HG02588 (cell line): ENCODE measurements around the gene C3.
"Not testable (repeated sequence)": the region's sequence is repeated elsewhere in the genome, so short reads cannot be mapped to it uniquely, and the experiment has no call there.

Experiments
- ATAC-seq: cut with Tn5 transposase; IDR thresholded peaks from one replicate; pipeline ENCODE4 v1.9.1; 2021; ENCODE audit warnings: mild to moderate bottlenecking, moderate library complexity; ENCODE audit not compliant: unreplicated experiment

Gene C3

DNA sequence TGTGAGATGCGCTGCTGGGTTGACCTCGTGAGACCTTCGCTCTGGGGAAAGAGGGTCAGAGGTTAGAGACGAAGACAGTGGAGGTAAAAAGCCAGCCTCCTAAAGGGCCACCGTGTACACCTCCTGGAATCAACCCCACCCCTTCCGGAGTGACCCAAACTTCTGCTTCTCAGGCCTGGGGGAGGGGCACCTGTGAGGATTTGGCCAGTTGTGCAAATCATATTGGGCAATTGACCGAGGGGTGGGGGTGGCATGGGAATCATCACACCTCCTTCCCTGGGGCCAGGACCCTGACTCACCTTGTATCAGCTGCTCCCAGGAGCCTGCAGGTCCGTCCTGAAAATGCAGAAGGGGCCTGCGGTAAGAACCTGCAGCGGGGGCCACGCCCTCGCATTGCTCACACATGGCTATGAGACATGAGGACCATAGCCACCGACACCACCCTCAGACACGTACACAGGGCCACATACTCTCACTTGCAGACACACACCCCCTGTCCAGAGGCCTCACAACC, 53.3 kb downstream of the C3 start:
- ATAC-seq, result no peak

DNA sequence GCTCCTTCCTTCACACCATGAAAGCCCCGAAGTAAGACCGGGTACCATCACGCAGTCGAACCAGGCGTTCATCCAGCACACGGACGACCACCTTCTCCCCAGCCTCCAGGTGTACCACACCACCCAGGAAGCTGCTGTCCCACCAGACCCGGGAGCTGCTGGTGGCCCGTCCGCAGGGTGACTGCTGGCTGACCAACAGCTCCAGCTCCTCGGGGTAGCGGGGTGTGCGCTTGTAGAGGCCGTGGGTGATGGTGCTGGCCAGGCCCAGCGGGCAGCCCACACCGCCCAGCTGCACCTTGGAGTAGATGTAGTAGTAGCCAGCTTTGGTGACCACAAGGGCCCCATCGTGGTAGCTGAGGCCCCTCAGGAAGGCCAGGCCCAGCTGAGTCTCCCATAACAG, 55.5 kb downstream of the C3 start:
- ATAC-seq, result no peak

DNA sequence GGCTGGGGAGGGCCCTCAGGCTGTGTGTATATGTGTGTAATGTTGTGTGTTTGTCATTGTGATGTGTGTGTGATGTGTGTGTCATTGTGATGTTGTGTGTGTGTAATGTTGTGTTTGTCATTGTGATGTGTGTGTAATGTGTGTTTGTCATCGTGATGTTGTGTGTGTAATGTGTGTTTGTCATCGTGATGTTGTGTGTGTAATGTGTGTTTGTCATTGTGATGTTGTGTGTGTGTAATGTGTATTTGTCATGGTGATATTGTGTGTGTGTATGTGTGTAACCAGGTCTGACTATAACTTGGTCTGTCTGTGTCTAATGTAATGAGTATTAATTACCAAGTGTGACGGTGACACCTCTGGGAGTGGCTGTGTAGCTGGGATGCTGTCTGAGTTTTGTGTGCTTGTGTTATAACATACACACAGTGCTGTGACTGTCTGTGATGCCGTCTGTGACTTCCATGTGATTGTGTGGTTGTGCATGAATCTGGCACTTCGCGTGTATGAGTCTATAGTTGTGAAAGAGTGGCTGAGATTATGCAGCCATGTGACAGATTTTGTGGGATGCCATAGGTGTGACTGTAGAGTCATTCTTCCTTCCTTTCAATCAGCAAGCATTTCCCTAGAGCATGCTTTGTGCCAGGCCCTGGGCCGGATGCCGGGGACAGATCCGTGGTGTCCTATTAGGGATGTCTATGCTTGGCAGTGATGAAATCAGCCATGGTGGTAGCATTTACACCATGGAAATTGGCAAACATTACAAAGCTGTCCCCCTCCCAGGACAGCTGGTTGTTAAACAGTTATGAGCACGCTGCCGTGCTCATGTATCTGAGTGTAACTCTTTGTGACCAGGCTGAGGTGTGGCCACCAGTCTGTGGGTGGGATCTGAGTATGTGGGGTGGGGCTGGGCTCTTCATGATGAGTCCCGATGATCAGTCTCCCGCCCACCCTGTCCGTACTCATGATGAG, 56.9 kb downstream of the C3 start:
- no peak for ATAC-seq

DNA sequence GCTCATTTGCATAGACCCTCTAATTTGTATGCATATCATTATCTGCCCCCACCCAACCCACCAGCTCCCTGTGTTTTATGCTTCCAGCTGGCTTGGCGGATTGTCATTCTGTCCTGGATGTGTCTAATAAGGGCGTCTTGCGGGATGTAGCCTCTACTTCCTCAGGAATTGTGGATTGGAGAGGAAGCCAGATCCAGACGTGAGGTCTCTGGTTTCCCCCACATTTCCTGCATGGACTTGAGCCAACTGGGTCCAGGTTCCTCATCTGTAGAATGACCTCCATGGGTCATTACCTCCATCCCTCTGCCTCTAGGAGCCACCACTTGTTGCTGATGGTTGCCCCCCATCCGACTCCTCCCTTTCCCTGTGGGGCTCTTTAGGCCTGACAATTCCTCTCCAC, 57.7 kb downstream of the C3 start:
- no peak for ATAC-seq

DNA sequence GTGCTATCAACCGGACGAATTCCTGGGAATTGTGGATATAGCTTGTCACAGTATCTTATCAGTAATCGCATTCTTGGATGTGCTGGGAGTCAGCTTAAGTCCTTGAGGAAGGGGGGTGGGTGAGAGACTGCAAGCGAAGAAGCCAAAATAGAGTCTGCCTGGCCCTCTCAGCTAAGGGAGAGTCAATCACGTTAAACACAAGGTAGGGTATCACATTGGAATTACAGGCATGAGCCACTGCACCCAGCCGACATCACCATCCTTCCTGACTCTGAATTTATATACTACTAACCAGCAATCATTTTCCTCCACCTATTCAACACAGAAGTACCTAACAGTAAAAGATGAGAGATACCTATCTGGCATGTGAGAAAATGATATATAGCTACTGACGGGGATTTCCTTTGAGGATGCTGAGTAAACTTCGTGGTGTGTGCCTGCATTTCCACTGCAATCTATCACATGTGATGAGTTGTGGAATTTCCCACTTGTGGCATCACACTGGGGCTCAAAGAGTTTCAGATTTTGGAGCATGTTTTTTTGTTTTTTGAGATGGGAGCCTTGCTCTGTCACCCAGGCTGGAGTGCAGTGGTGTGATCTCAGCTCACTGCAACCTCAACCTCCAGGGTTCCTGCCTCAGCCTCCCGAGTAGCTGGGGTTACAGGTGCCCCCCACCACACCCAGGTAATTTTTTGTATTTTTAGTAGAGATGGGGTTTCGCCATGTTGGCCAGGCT, 58.8 kb downstream of the C3 start:
- not testable (repeated sequence) for ATAC-seq

DNA sequence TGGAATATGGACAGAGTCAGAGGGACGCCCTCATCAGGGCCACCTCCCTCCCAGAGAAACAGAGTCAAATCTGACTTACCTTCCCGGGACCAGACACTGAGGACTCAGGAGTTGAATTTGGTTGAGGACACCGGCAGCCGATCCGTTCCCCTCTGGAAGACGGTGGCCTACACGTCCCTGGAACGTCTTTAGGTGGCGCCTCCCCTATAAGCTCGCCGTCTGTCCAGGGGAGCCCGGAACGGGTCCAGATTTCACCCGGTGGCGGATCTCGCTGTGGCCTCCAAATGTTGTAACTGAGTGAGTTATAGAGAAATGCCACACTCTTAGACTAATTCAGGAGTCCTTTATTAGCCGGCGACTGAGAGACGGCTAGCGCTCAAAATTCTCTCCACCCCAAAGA, 59.5 kb downstream of the C3 start:
- no peak for ATAC-seq

DNA sequence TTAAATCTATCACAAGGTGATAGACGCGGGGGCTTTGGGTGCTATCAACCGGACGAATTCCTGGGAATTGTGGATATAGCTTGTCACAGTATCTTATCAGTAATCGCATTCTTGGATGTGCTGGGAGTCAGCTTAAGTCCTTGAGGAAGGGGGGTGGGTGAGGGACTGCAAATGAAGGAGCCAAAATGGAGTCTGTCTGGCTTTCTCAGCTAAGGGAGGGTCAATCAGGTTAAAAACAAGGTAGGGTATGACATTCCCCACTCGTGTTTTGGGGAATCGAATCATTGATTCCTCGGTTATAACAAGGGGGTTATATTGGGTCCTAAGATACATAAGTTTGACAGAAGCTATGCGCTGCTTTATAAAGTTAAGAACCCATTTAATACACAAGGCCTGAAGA, 64.1 kb downstream of the C3 start:
- ATAC-seq, result not testable (repeated sequence)

DNA sequence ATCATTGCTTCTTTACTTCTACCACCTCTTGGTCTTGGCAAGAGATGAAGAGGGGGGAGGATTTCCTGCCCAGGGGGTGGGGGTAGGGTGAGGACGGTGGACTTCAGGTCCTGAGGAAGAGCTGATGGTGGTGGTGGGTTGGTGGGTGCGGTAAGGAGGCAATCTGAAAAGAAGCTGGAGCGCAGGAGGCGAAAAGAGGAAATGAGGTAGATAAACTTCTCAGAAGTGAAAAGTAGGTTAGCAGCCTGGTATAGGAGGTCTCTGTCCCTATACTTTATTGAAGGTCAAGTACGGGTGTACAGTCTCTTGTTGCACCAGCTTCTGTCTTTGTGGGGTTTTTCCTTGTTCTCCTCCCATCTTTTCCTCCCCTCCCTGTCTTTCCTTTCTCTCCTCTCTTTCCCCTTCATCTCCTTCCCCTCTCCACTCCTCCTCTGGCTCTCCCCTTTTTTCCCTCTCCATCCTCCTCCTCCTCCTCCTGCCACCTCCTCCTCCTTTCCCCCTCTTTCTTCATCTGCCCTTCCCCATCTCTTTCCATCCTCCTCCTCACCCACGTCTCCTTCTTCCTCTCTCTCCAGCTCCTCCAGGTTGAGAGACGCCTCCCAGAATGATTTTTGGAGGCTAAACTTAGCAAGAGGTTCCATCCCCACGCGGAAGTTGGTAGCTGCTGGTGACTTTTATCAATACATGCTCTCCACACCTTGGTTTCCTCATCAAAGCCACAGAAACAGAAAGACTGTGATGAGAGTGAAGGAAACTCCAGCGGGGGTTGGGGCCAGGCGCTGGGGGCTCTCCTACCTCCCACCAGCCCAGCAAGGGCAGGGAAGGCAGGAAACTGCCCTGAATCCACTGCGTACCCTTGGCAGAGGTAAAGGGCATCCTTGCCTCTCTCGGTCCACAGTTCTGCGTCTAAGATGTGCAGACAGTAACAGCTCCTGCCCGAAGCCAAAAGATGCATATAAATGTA, 65.8 kb downstream of the C3 start:
- ATAC-seq, result no peak

DNA sequence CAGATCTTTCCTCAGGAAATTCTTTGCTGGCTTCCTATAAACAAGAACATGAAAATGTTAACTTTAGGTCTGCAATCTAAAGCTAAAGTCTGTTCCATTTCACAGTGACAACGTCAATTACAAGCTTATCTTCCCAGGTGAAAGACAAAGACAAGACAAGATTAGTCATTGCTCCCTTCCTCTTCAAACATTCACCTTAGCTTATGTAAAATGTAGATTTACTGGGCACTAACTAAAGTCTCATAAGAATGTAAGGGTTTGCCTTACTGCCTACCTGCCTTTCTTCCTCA, 67.7 kb downstream of the C3 start:
- no peak for ATAC-seq

DNA sequence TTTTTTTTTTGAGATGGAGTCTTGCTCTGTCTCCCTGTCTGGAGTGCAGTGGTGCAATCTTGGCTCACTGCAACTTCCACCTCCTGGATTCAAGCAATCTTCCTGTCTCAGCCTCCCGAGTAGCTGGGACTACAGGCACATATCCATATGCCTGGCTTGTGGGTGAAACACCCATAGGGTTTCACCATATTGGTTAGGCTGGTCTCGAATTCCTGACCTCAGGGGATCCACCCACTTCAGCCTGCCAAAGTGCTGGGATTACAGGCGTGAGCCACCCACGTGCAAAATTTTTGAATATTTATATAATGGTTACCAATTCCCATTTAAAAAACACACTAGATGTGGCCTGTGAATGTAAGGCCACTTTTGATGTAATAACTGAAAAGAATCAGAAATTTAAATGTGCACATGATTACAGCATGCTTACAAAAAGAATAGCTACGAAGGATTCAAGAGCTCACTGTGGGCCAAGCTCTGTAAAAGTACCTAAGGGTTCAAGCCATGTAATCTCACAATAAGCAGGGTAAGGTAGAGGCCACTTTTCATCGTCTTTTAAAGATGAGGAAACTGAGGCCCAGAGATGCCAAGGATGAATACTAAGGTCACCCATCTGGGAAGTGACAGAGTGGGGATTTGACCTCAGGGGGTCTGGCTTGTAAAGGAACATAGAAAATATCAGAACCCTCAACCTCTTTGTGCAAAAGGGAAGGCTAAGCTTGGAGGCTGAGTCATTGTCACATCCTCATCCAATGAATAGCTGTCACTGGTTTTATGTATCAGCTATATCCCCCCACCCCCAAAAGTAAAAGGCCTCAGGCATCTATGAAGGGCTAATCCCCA, 68.3 kb downstream of the C3 start:
- ATAC-seq, result no peak

DNA sequence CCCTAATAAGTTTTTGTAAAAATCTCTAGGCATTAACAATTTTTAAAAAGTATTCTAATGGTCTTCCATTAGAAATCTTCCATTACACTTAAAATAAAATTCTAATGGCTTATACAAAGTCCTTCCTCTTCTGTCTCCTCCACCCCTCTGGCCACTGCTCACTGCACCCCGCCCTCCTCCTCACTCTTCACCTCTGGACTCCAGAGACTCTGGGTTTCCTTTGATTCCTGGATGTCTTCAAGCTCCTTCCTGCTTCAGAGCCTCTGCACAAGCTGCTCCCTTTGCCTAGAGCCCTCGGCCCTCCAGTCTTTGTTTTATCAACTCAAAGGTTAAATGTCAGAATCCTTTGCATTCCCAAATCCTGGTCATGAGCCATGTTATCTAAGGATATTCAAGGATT, 71.3 kb downstream of the C3 start:
- no peak for ATAC-seq

DNA sequence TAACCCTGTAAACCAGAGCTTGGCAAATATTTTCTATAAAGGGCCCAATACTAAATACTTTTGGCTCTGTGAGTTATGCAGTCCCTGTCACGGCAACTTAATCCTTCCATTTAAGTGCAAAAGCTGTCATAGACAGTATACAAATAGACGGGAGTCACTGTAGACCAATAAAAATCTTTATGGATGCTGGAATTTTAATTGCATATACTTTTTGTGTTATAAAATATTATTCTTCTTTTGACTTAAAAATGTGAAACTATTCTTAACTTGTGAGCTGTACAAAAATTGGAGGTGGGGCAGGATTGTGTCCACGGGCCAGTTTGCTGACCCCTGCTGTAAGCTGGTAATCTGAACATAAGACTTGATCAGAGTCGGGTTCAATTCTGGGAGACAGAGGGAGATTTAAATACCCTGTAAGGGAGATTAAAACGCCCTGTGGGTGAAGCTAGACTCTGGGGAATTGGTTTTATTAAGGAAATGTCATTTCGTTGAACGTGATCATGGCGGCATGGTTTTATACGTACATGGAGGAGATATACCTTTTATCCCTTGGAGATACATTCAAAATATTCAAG, 72.2 kb downstream of the C3 start:
- no peak for ATAC-seq

DNA sequence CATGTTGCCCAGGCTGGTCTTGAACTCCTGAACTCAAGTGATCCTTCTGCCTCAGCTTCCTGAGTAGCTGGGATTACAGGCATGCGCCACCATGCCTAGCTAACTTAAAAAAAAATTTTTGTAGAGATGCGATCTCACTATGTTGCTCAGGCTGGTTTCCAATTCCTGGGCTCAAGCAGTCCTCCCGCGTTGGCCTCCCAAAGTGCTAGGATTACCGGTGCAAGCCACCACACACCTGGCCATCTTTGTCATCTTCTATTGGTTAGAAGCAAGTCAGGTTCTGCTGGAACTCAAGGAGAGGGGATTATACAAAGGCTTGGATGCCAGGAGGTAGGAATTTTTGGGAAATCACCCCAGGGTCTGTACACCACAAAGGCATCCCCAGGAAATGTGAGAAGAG, 75.7 kb downstream of the C3 start:
- ATAC-seq, result no peak

DNA sequence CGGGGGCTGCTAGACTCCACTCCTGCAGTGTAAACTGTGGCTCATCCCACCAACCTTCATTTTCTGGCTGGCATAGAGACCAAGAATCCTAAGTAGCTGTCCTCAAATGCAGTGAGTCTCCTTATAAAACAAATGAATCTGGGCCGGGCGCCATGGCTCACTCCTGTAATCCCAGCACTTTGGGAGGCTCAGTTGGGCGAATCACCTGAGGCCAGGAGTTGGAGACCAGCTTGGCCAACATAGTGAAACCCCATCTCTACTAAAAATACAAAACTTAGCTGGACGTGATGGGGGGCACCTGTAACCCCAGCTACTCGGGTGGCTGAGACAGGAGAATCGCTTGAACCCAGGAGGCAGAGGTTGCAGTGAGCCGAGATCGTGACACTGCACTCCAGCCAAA, 80.1 kb downstream of the C3 start:
- not testable (repeated sequence) for ATAC-seq

DNA sequence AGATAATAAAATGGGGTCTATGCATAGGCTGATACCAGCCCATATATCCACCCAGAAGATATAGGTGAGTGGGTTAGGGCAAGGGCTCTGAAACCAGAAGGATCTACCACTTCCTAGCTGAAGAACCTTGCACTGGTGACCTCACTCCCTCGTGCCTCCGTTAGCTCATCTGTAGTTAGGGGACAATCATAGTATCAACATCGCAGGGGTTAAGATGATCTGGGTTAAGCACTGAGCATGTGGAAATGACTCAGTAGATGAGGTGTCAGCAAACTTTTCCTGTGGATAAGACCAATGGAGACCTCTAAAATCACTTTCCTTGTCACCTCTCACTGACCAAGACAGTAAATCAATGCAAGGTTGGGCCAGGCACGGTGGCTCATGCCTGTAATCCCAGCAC, 81.0 kb downstream of the C3 start:
- no peak for ATAC-seq

DNA sequence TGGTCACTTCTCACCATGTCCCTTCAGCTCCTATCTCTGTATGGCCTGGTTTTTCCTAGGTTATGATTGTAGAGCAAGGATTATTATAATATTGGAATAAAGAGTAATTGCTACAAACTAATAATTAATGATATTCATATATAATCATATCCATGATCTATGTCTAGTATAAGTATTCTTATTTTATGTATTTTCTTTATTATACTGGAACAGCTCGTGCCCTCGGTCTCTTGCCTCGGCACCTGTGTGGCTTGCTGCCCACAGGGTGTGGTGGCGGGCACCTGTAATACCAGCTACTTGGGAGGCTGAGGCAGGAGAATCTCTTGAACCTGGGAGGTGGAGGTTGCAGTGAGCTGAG, 87.0 kb downstream of the C3 start:
- ATAC-seq, result not testable (repeated sequence)

DNA sequence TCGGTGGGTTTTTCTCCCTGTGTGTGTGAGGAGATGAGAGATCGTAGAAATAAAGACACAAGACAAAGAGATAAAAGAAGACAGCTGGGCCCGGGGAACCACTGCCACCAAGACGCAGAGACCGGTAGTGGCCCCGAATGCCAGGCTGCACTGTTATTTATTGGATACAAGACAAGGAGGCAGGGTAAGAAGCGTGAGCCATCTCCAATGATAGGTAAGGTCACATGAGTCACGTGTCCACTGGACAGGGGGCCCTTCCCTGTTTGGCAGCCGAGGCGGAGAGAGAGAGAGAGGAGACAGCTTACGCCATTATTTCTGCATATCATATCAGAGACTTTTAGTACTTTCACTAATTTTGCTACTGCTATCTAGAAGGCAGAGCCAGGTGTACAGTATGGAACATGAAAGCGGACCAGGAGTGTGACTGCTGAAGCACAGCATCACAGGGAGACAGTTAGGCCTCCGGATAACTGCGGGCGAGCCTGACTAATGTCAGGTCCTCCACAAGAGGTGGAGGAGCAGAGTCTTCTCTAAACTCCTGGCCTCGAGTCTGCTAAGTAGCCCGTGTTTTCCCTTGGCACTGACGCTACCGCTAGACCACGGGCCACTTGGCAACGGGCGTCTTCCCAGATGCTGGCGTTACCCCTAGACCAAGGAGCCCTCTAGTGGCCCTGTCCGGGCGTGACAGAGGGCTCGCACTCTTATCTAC, 87.5 kb downstream of the C3 start:
- ATAC-seq, result not testable (repeated sequence)

DNA sequence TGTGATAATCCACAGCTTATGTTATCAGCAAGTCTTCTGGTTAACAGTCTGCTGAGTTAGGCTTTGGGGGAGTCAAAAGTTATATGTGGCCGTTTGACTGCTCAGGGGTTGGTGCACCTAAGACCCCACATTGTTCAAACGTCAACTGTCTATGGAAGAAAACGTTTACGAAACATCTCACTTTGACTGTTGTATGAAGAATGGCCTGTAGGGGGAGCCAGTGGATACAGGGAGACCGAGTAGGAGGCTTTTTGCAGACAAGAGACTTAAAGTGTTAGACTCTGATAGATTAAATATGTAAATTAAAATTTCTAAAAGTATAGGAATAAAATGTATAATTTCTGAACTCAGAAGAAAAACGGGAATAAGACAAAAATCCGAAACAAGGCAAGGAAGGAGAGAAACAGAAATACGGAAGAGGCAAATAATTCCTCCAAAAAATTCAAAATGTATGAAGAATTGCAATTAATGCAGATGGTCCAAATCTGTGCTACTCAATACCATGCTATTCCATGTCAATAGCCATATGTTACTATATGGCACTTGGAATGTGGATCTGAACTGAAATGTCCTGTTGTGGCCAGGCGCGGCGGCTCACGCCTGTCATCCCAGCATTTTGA, 88.3 kb downstream of the C3 start:
- no peak for ATAC-seq
